ENCODE data around the gene EVA1A.

- no peak for TF ChIP-seq SUZ12 (IDR thresholded peaks at IDR 0.05; ENCODE audit: extremely low read depth, insufficient read depth, insufficient read length)
- no peak for TF ChIP-seq YY1 (IDR thresholded peaks at IDR 0.05; ENCODE audit: insufficient read depth, insufficient read length)
- no peak for TF ChIP-seq ZNF274 (IDR thresholded peaks at IDR 0.05; ENCODE audit: low read depth, low read length)
Observed at GRCh38 chr2:75513616-75514170, 47.0 kb downstream of the EVA1A start.

Measured in NT2/D1 (cell line).